NCI-H1930 (cell line): Measurements from ENCODE around the gene CECR2.

Experiments used
- DNase-seq, 2 experiments: peaks; one replicate each; lab custom pipeline; 2025; lab: John Stamatoyannopoulos, UW

The CECR2 gene

GRCh38 chr22:17460895-17461294 is 91.6 kb downstream of the CECR2 start:
- DNase-seq, result no peak

- no peak for DNase-seq
Measured at GRCh38 chr22:17470880-17471500, 101.7 kb downstream of the CECR2 start.

GRCh38 chr22:17471886-17472535 is 102.8 kb downstream of the CECR2 start:
- no peak for DNase-seq

GRCh38 chr22:17472932-17473331 is 103.7 kb downstream of the CECR2 start:
- DNase-seq, result no peak

GRCh38 chr22:17475318-17476230 is 106.3 kb downstream of the CECR2 start:
- no peak for DNase-seq

- peak in 1 of 2 experiments; percentile 32 for DNase-seq
Measured at GRCh38 chr22:17476838-17477237, 107.6 kb downstream of the CECR2 start.

- DNase-seq, result no peak
Measured at GRCh38 chr22:17477391-17477833, 108.2 kb downstream of the CECR2 start.

- DNase-seq, result no peak
Measured at GRCh38 chr22:17479135-17479534, 109.9 kb downstream of the CECR2 start.

- no peak for DNase-seq
Measured at GRCh38 chr22:17481424-17481823, 112.2 kb downstream of the CECR2 start.

- no peak for DNase-seq
Measured at GRCh38 chr22:17483688-17484372, 114.6 kb downstream of the CECR2 start.

- DNase-seq, result no peak
Measured at GRCh38 chr22:17484608-17485007, 115.3 kb downstream of the CECR2 start.

GRCh38 chr22:17486313-17486712 is 117.1 kb downstream of the CECR2 start:
- DNase-seq, result no peak

- DNase-seq, result no peak
Measured at GRCh38 chr22:17486719-17487118, 117.5 kb downstream of the CECR2 start.

GRCh38 chr22:17489101-17489500 is 119.8 kb downstream of the CECR2 start:
- no peak for DNase-seq

- DNase-seq, result no peak
Measured at GRCh38 chr22:17491090-17491640, 121.9 kb downstream of the CECR2 start.

- no peak for DNase-seq
Measured at GRCh38 chr22:17492247-17492646, 123.0 kb downstream of the CECR2 start.

GRCh38 chr22:17493419-17493981 is 124.2 kb downstream of the CECR2 start:
- DNase-seq, result no peak

- no peak for DNase-seq
Measured at GRCh38 chr22:17496841-17497240, 127.6 kb downstream of the CECR2 start.

GRCh38 chr22:17501679-17502285 is 132.5 kb downstream of the CECR2 start:
- DNase-seq, result peak; percentile 10 to 58

GRCh38 chr22:17508110-17508509 is 138.8 kb downstream of the CECR2 start:
- DNase-seq, result no peak

- DNase-seq, result no peak
Measured at GRCh38 chr22:17512960-17513359, 143.7 kb downstream of the CECR2 start.
